HG03457 (cell line): ENCODE measurements around the gene MRPL39.

Experiments
- ATAC-seq: cut with Tn5 transposase; IDR thresholded peaks from one replicate; pipeline ENCODE4 v1.9.1; 2021; ENCODE audit warnings: moderate number of reproducible peaks; ENCODE audit not compliant: unreplicated experiment

The MRPL39 gene

DNA sequence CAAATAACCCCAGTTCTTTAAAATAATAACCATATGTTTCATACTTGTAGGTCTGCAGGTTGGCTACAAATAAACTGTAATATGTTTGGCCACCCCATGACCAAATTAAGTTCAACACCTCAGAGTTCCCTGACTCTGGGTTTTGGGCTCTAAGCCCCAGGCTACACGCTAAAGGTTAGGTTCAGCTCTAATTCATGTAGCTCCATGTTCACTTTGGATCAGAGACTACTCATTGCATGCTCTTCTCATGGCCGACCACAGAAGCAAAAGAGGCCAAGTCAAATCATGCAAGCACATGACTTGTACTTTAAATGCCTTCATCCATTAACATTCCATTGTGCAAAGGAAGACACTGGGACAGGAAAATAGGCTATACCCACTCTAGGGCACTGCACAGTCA is 66.2 kb downstream of the MRPL39 start:
- no peak for ATAC-seq

GRCh38 chr21:25539606-25540005 is 67.7 kb downstream of the MRPL39 start:
- ATAC-seq: no peak

GRCh38 chr21:25537174-25537573 is 70.1 kb downstream of the MRPL39 start:
- ATAC-seq: no peak

DNA sequence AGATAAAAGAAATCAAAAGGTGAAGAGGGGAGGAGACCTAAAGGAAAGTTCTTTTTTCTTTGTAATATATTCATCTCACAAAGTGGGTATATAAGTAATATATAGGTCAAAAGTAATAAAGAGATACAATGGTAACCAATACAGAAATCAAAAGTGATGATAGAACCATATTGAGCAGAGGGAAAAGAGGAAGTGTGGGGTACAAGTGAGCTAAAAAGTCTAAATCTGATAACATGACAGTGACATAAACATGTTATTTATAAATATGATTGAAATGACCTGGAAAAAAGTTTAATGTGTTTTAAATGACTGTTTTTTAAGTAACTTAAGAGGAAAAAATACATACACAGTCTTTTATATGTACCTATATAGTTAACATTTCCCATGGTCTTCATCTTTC is 70.5 kb downstream of the MRPL39 start:
- ATAC-seq: no peak

DNA sequence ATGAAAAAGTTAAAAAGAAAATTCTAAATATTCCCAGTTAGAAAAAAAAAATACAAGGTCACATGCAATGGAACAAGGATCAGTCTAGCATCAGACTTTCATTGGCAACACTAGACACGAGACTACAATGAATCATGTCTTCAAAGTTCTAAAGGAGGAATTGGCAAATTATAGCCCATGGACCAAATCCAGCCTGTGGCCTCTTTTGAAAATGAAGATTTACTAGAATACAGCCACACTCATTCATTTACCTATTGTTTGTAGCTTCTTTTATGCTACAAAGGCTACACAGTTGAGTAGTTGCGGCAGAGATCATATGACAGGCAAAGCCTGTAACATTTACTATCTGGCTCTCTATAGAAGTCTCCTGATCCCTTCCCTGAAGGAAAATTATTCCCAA is 71.4 kb downstream of the MRPL39 start:
- ATAC-seq: no peak
